Hepatocyte (in vitro differentiated cells): ENCODE data around the gene TMEM41A. TPM values are rescaled to one million over a fixed set of nuclear protein-coding genes. Genes with fewer than 3 reads are reported as not detected.

Source experiments
- DNase-seq: peaks from one replicate; pipeline ENCODE4 v3.0.0-alpha.2; 2016; ENCODE audit warnings: low spot score
- H2AFZ ChIP-seq: fragments of 200-600 bp; sonication (generic); 2 replicates; pipeline ENCODE4 v1.6.0; 2016; ENCODE audit warnings: antibody characterized with exemption, mild to moderate bottlenecking
- H3K27ac ChIP-seq: fragments of 200-600 bp; sonication (generic); 2 replicates; pipeline ENCODE4 v1.5.1; 2016; ENCODE audit warnings: mild to moderate bottlenecking
- H3K27me3 ChIP-seq: fragments of 200-600 bp; sonication (generic); 2 replicates; pipeline ENCODE4 v1.6.1; 2016
- H3K36me3 ChIP-seq: fragments of 200-600 bp; sonication (generic); replicated peaks from 2 replicates; pipeline ENCODE4 v1.5.1; 2016; ENCODE audit warnings: low read depth; ENCODE audit not compliant: insufficient read depth
- H3K4me1 ChIP-seq: fragments of 200-600 bp; sonication (generic); 2 replicates; pipeline ENCODE4 v1.5.1; 2016; ENCODE audit warnings: mild to moderate bottlenecking, moderate library complexity; ENCODE audit not compliant: insufficient read depth
- H3K4me2 ChIP-seq: fragments of 200-600 bp; sonication (generic); 2 replicates; pipeline ENCODE4 v1.6.0; 2016
- H3K4me3 ChIP-seq: fragments of 200-600 bp; sonication (generic); 2 replicates; pipeline ENCODE4 v1.5.1; 2016; ENCODE audit warnings: mild to moderate bottlenecking
- H3K79me2 ChIP-seq: fragments of 200-600 bp; sonication (generic); 2 replicates; pipeline ENCODE4 v1.6.0; 2017; ENCODE audit warnings: mild to moderate bottlenecking
- H3K9me2 ChIP-seq: fragments of 200-600 bp; sonication (generic); replicated peaks from 2 replicates; pipeline ENCODE4 v1.6.0; 2017; ENCODE audit warnings: mild to moderate bottlenecking; ENCODE audit not compliant: insufficient read depth
- H3K9me3 ChIP-seq: fragments of 200-600 bp; sonication (generic); 2 replicates; pipeline ENCODE4 v1.5.1; 2016; ENCODE audit warnings: low read depth, mild to moderate bottlenecking
- H4K20me1 ChIP-seq: fragments of 200-600 bp; sonication (generic); 2 replicates; pipeline ENCODE4 v1.6.0; 2016; ENCODE audit warnings: mild to moderate bottlenecking; ENCODE audit not compliant: insufficient read depth, poor library complexity, severe bottlenecking
- CTCF ChIP-seq: fragments of 200-600 bp; sonication (generic); IDR thresholded peaks from 2 replicates; pipeline ENCODE4 v1.5.1; 2016; ENCODE audit warnings: antibody characterized with exemption, mild to moderate bottlenecking; ENCODE audit not compliant: poor library complexity
- EZH2 ChIP-seq: fragments of 200-600 bp; sonication (generic); IDR thresholded peaks from 2 replicates; pipeline ENCODE4 v1.6.1; 2016; ENCODE audit warnings: antibody characterized with exemption, mild to moderate bottlenecking, borderline replicate concordance
- EZH2phosphoT487 ChIP-seq: fragments of 200-600 bp; sonication (generic); IDR thresholded peaks from one replicate; pipeline ENCODE4 v1.6.1; 2018; ENCODE audit warnings: antibody characterized with exemption, mild to moderate bottlenecking, low read depth, moderate library complexity; ENCODE audit not compliant: unreplicated experiment, severe bottlenecking
- WGBS: methylation state at CpG from one replicate; pipeline ENCODE4 v1.1.6; 2016; ENCODE audit warnings: low lambda C conversion rate; ENCODE audit errors: missing lambda C conversion rate; 5-methylcytosine and 5-hydroxymethylcytosine counted together
- polyA plus RNA-seq: library from polyadenylated mRNA; unstranded; fragments of >200 nt; fragmentation: Nextera tagmentation; extraction: Ambion mirVana; gene quantifications from 2 replicates; pipeline ENCODE4 v1.2.1, GENCODE V29; 2016
- total RNA-seq: library from RNA; depleted of rRNA; stranded (reverse); fragments of >200 nt; gene quantifications from 2 replicates; pipeline ENCODE4 v1.2.3, GENCODE V29; 2014

The TMEM41A gene
- total and polyA plus RNA-seq, 2 experiments from 2014 or later, result 43.4 to 62.4 TPM

GRCh38 chr3:185489462-185489861 lies 9.4 kb downstream of the TMEM41A start:
- WGBS, result 54% methylated on average over 3 of the region's 3 CpGs
- DNase-seq, result peak; percentile 49
- no peaks in the 10 kb centered on the region for H3K9me3 ChIP-seq
- H2AFZ ChIP-seq, result no peak overlapping the region
- no peaks in the 10 kb centered on the region for H3K36me3 ChIP-seq
- no peaks in the 10 kb centered on the region for H3K27me3 ChIP-seq
- peaks cover 12% of the 10 kb centered on the region for H3K4me1 ChIP-seq
- peak overlapping the region; percentile 65 for H3K27ac ChIP-seq
- H3K4me2 ChIP-seq, result peak overlapping the region; percentile 37
- TF ChIP-seq CTCF (no peak), EZH2 (no peak), EZH2phosphoT487 (no peak)
- H3K4me3 ChIP-seq, result no peak overlapping the region
- no peaks in the 10 kb centered on the region for H4K20me1 ChIP-seq
- H3K9me2 ChIP-seq, result no peaks in the 10 kb centered on the region
- H3K79me2 ChIP-seq, result peaks cover 6% of the 10 kb centered on the region

DNA sequence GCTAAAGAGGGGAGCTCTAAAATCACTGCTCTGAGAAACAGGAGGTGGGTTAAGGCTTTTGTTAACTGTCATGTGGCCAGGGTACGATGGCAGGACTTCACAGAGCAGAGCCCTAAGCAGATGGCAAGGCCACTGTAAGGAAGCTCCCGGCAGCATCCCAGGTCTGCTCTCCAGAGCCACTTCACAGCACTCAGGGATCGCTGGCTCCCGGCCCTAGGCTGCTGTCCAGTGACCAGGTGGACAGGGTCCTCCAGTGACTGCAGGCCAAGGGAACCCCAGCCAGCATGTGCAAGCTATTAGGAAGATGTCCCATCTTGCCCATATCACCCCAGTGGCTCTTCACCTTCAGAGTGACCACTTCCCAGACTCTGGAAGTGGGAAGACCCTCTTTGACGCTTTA lies 10.4 kb downstream of the TMEM41A start:
- DNase-seq, result no peak
- Histone ChIP-seq H3K4me3 (no peak overlapping the region), H3K79me2 (peaks cover 5% of the 10 kb centered on the region), H4K20me1 (no peaks in the 10 kb centered on the region), H2AFZ (no peak overlapping the region), H3K27me3 (no peaks in the 10 kb centered on the region), H3K4me1 (peaks cover 12% of the 10 kb centered on the region), H3K36me3 (no peaks in the 10 kb centered on the region), H3K9me2 (no peaks in the 10 kb centered on the region), H3K9me3 (no peaks in the 10 kb centered on the region), H3K4me2 (no peak overlapping the region), H3K27ac (peak overlapping the region; percentile 65)
- no peak for TF ChIP-seq CTCF
- no peak for TF ChIP-seq EZH2
- no peak for TF ChIP-seq EZH2phosphoT487
- WGBS, result 93% methylated on average over 5 of the region's 5 CpGs

DNA sequence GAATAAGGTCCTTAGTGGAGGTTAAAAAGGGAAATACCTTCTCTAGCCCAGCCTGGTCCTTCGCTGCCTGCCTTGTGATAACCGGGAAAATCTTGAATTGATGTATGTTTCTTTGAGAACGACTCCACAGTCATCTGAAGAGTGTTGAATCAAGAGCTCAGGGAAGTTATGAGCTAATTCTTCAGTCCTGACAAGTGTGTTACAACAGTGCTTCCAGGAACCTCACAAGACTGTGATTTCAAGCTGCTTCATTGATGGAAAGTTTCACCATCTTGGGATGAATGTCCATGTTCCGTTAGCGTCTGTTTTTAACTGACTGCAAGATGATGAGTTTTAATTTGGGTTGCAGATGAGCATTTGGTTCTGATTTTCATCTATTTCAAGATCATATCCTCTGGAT lies 12.4 kb downstream of the TMEM41A start:
- no peak overlapping the region for H3K4me3 ChIP-seq
- WGBS, result 96% methylated on average over 5 of the region's 5 CpGs

More for the DNA sequence above, 12.4 kb downstream of the TMEM41A start:
- no peak for DNase-seq
- Histone ChIP-seq H3K36me3 (no peaks in the 10 kb centered on the region), H3K79me2 (no peaks in the 10 kb centered on the region), H2AFZ (no peak overlapping the region), H4K20me1 (no peaks in the 10 kb centered on the region), H3K27me3 (no peaks in the 10 kb centered on the region), H3K9me3 (no peaks in the 10 kb centered on the region), H3K9me2 (no peaks in the 10 kb centered on the region), H3K4me1 (peaks cover 12% of the 10 kb centered on the region), H3K4me2 (no peak overlapping the region), H3K27ac (no peak overlapping the region)
- TF ChIP-seq EZH2 (no peak), CTCF (no peak), EZH2phosphoT487 (no peak)
